GM12892 (cell line): ENCODE measurements around the gene CCDC179.
A peak's percentile ranks its signal among the peaks of the same experiment; 100 is the strongest.

Experiments used
- DNase-seq: peaks from one replicate; pipeline ENCODE4 v3.0.0; 2011; ENCODE audit not compliant: insufficient read length
- FAIRE-seq: peaks from 2 replicates; lab custom pipeline; 2011; peaks lifted over from hg19 to GRCh38; lab: Jason Lieb, UNC
- POLR2A ChIP-seq: IDR thresholded peaks from 2 replicates; pipeline ENCODE4 v1.6.1; 2011; ENCODE audit warnings: low read depth, low read length, control low read depth
- POLR2AphosphoS5 ChIP-seq: IDR thresholded peaks from 2 replicates; pipeline ENCODE4 v1.6.1; 2011; ENCODE audit warnings: low read depth, low read length, control low read depth
- TAF1 ChIP-seq: IDR thresholded peaks from 2 replicates; pipeline ENCODE4 v1.6.1; 2011; ENCODE audit warnings: low read depth, mild to moderate bottlenecking, control low read depth, low read length, borderline replicate concordance

The CCDC179 gene

DNA sequence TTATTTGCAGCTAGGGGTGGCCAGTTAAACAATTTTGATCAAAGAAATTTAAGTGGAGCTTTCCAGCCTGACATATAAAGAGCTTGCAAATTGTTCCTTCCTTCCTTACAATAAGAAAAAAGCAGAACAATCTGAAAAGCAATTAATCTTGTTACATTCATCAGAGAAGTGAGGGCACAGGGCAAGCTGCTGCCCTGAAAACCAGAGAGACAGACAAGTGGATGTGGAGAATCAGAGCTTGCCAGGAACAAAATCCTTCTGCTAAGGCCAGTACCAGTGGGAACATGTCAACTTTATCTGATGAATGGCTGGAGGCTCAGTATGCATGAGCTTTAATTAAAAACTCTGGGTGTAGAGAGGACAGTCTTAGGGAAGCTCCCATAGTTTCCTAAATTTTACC is 8.8 kb downstream of the CCDC179 start:
- FAIRE-seq (no peak), DNase-seq (no peak)
- TF ChIP-seq TAF1 (no peak), POLR2A (no peak), POLR2AphosphoS5 (no peak)

DNA sequence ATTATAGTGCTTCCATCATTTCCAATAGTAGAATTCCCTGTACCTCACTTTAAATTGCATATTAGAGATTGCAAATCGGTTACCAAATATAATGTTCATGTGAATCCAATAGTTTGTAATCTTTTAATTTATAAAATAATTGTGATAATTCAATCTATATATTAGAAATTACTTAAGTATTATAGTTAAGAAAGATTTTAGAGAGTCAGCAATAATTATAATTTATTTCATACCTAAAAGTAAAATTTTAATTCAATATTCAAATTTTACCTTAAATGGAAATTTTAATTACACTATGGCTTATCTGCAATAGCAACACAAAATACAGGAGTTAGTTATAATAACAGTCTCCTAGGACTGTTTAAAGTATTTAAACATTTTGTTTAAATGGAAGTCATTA is 13.5 kb downstream of the CCDC179 start:
- FAIRE-seq (no peak), DNase-seq (no peak)
- TF ChIP-seq POLR2AphosphoS5: no peak
- TF ChIP-seq TAF1: no peak
- TF ChIP-seq POLR2A: no peak

DNA sequence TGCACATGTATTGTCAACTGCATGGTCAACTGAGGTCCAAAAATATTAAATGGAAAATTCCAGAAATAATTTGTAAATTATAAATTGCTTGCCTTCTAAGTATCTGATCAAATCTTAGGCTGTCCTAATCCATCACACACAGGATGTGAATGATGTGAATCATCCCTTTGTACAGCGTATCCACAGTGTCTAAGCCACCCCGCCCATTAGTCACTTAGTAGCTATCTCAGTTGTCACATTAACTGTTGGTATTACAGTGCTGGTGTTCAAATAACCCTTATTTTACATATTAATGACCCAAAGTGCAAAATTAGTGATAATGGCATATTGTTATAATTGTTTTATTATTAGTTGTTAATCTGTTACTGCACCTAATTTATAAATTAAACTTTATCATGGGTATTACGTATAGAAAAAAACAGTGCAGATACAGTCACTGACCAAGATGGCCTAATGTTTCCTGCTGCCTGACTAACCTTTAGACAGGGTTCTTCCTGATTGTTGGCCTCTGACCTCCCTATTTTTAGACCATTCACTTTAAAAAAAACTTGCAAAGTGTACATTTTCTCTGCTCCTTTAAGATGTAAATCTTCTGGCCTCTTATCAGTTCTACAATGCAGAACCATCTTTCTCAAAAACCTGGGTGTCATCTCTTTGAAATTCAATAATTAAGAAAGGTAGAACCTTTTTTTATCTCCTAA is 27.8 kb downstream of the CCDC179 start:
- TF ChIP-seq POLR2A: no peak
- TF ChIP-seq TAF1: no peak
- TF ChIP-seq POLR2AphosphoS5: no peak
- DNase-seq (no peak), FAIRE-seq (no peak)

DNA sequence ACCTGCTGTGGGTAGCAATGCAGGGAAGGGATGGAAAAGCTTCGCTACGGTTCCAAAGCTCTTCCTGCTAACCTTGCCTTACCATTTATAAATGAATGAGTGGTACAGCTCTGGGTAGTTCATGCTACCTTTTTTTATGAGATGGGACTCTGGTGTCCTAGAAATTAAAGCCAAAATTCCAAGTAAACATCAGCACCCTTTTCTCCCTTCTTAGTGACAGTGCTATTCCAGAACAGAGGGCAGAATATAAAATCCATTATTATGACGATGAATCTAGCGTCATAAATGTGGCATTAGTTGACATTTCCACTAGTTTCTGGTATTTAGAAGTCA is 30.2 kb downstream of the CCDC179 start:
- no peak for FAIRE-seq
- TF ChIP-seq POLR2A (no peak), POLR2AphosphoS5 (no peak), TAF1 (no peak)
- no peak for DNase-seq

DNA sequence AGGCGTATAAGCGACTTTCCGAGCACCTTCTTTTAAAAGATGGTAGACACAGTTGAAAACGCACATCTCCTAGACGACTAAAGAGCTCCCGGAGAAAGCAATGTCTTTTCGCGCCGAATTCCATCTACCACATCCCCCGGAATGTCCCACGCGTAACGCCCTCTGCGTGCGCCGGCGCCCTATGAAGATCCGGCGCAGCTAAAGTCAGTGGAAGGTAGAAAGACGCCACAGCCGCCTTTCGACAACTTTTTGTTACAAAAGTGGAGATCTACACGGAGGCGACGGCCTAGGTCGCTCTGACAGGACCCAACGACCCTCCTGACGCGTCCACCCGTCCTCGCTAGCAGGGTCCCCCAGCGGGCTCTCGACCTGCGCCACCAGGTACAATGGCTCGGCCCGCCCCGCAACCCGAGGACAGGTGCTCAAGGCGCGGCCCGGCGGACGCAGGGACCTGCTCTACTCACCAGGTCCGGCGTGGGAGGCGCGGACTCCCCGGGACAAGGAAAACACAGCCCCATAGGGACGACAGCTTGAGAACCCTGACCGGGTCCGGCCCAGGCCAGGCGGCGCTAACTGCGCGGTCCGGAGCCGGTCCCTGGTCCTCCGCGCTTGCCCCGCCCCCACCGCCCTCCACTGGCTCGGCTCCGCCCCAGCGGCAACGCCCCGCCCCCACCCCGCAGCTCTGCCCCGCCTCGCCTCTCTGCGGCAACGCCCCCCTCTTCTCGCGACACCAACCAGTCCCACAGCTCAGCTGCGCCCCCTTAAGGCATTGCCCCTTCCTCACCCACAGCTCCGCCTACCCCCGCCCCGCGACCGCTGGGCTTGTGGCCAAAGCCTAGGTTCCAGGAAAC is 30.8 kb downstream of the CCDC179 start, which contains the start of gene SVIP:
TSS of gene SVIP (minus strand) at position 571 of the 851 bp plus-strand sequence. CDS start at position 518, 53 bp downstream.
- DNase-seq (peak; percentile 52), FAIRE-seq (peak; percentile 98)
- TF ChIP-seq TAF1: 0 out of 2 replicates have a peak, but pooled peaks have one; percentile 43
- TF ChIP-seq POLR2AphosphoS5: peak; percentile 74
- TF ChIP-seq POLR2A: peak; percentile 84

DNA sequence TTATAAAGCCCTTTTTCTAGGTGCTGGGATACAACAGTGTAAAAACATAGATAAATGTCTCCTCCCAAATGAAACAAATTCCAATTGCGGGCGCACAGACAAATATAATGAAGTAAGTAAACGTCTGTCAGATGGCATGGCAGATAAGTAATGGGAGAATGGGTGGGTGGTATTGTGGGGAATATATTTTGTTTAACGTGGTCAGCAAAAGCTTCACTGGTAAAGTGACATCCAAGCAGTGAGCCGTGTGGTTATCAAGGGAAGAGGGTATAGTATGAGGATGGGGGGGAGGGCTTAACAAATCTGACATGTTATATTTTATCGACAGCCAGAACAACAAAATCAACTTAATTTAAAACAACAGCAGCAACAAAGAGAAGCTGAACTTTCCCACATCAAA is 31.9 kb downstream of the CCDC179 start:
- DNase-seq: no peak

DNA sequence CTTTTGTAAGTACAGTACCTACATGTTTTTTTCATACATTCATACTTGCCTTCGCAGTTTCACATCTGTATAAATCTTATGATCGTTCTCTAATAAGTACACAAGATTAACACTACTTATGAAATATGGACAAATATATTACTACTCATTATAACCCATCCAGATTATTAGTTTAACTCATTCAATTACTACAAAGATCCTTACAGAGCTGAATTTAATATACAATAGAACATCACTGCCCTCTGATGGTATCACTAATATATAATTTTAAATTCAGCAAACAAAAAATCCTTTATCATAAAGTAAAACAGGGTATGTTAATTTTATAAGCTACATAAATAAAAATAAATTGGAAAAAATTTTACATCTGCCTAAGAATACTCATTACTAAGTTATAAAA is 38.1 kb downstream of the CCDC179 start:
- DNase-seq (no peak), FAIRE-seq (no peak)
- TF ChIP-seq POLR2AphosphoS5 (no peak), TAF1 (no peak), POLR2A (no peak)

More for the DNA sequence above, 31.9 kb downstream of the CCDC179 start:
- TF ChIP-seq TAF1 (no peak), POLR2AphosphoS5 (no peak), POLR2A (no peak)
- FAIRE-seq: no peak

DNA sequence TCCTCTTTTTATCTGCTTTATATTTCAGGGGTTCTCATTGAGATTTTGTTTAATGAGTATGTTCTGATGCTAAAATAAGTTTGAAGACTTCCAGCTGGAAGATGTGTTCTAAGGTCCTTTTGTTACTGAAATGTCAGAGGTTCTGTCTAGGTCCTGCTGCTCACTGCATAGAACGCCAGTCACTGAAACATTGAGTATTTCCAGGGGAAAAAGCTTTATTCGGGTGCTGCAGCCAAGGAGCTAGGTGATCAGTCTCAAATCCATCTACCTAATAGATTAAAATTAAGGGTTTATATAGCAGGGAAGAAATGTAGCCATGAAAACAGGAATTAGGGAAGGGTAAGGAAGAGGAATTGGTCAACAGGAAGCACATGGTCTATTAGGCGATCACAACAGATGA is 50.4 kb downstream of the CCDC179 start:
- DNase-seq: no peak
- peak; percentile 21 for FAIRE-seq
- TF ChIP-seq POLR2AphosphoS5 (no peak), POLR2A (no peak), TAF1 (no peak)

DNA sequence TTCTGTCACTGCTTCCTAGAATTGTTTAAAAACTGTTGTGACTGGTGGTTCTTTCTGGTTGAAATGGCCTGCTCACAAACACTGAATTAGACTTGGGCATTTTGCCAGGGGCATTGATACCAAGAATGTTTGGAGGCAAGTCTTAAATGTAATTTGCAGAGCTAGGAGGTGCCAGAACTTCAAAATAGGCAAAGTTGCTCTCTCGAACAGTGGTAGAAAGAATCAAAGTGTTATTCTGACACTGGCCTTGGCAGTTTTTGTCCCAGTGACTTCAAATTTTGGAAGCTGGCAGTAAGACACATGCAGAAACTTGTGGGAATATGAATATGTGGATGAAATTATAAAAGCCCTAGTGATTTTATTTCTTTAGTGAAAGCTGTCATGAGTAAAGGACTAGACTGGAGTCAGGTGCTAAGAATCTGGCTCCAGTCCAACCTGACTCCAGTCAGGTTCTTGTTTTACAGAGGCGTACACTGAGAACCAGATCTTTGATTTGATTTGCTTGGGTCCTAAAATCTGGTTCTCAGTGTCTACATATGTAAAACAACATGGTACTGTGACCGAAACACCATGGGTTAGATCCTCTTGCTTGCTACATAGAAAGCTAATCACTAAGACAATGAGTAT is 51.6 kb downstream of the CCDC179 start:
- FAIRE-seq: peak; percentile 78
- DNase-seq: no peak
- TF ChIP-seq TAF1 (no peak), POLR2A (no peak), POLR2AphosphoS5 (no peak)

DNA sequence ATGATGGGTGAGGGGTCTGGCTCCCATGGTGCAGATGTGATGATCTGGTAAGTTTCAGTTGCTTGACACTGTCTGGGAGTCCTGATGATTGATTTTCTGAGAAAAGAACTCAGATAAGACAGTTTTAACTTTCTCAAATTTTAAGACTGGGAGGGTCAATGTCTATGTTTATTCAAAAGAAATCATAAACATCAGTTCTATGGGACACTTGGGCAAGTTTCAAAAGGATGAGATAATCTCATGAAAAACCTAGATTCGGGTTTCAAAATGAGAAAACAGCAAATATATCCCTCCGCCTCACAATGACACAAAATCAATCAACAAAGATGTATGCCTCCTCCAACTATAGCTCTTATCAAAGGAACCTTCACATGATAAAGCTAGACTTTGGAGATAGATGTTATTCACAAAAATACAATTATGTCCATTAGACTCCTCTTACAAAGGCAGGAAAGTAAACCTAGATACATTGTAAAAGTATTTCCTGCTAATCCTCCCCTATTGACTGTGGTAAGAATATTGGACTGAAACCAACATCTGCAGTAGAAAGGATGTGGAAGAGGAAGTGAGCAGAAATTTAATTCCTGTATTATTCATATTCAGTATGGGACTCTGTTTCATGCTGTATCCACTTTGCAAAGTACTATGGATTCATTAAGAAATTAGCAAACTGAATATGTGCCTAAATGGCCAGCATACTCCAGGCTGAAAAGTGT is 52.3 kb downstream of the CCDC179 start:
- FAIRE-seq (no peak), DNase-seq (no peak)
- TF ChIP-seq TAF1: no peak
- no peak for TF ChIP-seq POLR2A
- no peak for TF ChIP-seq POLR2AphosphoS5

DNA sequence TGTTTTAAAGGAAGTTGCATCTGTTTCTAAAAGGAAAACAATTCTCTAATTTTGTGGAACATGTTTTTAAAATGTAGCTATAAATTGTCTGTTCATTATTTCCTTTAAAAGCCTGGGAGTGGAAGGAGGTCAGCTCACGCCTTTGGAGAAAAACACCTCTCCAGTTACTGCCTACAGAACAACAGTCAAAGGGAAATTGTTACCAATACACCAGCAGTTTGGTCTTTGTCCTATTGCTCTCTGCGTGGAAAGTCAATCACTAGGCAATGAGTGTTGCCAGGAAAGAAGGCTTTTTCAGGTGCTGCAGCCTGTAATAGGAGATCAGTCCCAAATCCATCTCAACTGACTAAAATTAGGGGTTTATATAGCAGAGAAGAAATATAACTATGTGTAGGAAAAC is 52.9 kb downstream of the CCDC179 start:
- DNase-seq (no peak), FAIRE-seq (peak; percentile 9)
- no peak for TF ChIP-seq TAF1
- TF ChIP-seq POLR2AphosphoS5: no peak
- TF ChIP-seq POLR2A: no peak

DNA sequence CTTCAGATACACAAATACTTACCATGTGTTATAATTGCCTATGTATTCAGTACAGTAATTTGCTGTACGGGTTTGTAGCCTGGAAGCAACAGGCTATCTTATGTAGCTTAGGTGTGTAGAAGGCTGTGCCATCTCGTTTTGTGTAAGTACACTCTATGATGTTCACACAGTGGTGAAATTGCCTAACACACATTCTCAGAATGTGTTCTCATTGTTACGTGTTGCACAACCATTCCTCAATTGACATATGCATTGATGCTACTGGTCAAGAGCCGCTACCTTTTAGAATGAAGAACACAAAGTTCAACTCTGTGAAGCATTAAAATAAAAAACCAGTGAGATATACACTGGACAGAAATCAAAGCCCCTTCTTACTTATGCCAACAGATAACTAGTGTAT is 57.4 kb downstream of the CCDC179 start:
- DNase-seq (no peak), FAIRE-seq (no peak)
- no peak for TF ChIP-seq TAF1
- no peak for TF ChIP-seq POLR2A
- TF ChIP-seq POLR2AphosphoS5: no peak

DNA sequence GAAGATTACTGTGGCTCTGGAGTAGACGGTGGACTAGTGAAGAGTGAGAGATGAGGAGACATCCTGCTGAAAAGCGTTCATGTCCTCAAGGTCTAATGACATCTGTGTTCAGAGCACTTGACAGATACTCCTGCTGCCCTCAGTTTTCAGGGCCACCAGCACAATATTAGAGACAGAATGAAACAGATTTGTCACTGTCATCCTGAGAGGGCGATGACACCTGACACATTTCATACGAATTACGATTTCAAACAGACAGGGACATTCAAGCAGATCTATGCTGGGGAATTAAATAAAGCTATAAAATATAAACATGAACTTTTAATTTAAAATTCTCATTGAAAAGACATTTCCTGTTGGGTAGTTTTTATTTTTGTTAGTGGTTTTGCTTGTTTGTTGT is 59.8 kb downstream of the CCDC179 start:
- no peak for TF ChIP-seq TAF1
- no peak for TF ChIP-seq POLR2AphosphoS5
- TF ChIP-seq POLR2A: no peak
- FAIRE-seq: no peak
- no peak for DNase-seq
